Measurements from ENCODE around the gene NACA2.

GRCh38 chr17:61565213-61565612, 25.8 kb downstream of the NACA2 start:
- no peak for TF ChIP-seq CTCF (IDR thresholded peaks at IDR 0.05)
- TF ChIP-seq POLR2A (IDR thresholded peaks at IDR 0.05): no peak
